ENCODE results near the gene EHMT1.

DNA sequence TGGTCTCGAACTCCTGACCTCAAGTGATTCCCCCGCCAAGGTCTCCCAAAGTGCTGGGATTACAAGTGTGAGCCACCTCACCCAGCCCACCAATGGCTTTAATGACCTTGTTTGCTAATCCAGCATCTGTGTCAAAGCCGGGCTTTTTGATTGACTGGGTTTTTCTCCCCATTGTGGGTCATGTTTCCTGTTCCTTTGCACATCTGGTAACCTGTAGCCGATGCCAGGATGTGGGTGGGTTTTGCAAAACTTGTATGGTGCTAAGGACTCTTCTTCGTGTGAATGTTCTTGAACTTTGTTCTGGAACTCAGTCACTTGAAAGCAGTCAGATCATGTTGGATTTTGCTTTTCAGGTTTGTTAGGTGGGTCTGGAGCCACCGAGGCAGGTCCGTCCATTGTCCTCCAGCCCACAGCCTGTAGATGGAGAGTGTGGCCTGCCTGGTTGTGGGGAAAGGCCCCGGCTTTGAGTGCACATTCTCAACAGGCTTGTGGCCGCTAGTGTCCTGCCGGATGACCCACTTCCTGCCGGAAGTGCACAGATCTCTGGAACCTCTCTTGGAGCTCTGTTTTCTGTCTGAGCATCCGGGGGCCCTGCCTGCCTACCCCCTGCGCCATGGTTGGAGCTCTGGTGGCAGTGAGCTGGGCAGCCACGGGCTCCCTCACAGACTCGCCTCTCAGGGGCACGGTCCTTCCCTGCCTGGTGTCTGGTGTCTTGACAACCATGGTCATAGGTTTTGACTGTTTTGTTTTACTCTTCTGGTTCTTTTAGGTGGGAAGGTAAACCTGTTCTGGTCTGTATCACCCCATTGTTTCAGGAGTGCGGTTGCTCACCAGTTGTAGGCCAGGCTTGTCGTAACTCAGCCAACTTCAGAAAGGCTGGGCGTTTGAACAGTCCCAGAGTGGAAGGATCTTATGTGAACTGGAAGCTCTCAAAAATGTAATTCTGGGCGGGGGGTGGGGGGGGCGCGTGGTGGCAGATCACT lies 189.2 kb downstream of the EHMT1 start:
- TF ChIP-seq YY1 (IDR thresholded peaks at IDR 0.05; ENCODE audit: insufficient read depth, insufficient read length) (no peak), SUZ12 (IDR thresholded peaks at IDR 0.05; ENCODE audit: extremely low read depth, insufficient read depth, insufficient read length) (no peak), ZNF274 (IDR thresholded peaks at IDR 0.05; ENCODE audit: low read depth, low read length) (no peak)

Data from NT2/D1 (cell line).